IMR-90 (cell line): Measurements from ENCODE around the gene MDFI. TPM values are rescaled to one million over a fixed set of nuclear protein-coding genes. Genes with fewer than 3 reads are reported as not detected.

Experiments used
- ATAC-seq: fragments of 200-7000 bp; cut with Tn5 transposase; 2 replicates; pipeline ENCODE4 v1.9.1; 2020; ENCODE audit warnings: low read depth, mild to moderate bottlenecking, moderate library complexity
- BruUV-seq: library from RNA; stranded (reverse); fragments of 400-500 nt; replicated peaks from 2 replicates; lab custom pipeline; 2021; lab: Mats Ljungman, UMichigan
- CTCF ChIA-PET: fragments of 300-600 bp; formaldehyde crosslinking; extraction: SDS; loops from one replicate; lab custom pipeline; 2021; ENCODE audit warnings: antibody characterized with exemption; lab: Yijun Ruan, JAX
- POLR2A ChIA-PET: fragments of 300-600 bp; sonication (Branson Sonifier 250); formaldehyde crosslinking; loops from one replicate; lab custom pipeline; 2022; ENCODE audit warnings: antibody characterized with exemption; ENCODE audit not compliant: unreplicated experiment; lab: Charles Lee
- DNase-seq: peaks from one replicate; pipeline ENCODE4 v3.0.0; 2013
- H2AFZ ChIP-seq: replicated peaks from 2 replicates; pipeline ENCODE3; 2013; ENCODE audit warnings: low read length, mild to moderate bottlenecking; ENCODE audit not compliant: poor library complexity
- H2AK5ac ChIP-seq: 2 replicates; pipeline ENCODE4 v1.6.1; 2013; ENCODE audit warnings: low read depth, low read length, inconsistent platforms
- H2AK9ac ChIP-seq: replicated peaks from 2 replicates; pipeline ENCODE3; 2013; ENCODE audit warnings: mild to moderate bottlenecking, low read depth, low read length, moderate library complexity; ENCODE audit not compliant: poor library complexity
- H2BK120ac ChIP-seq: 2 replicates; pipeline ENCODE4 v1.6.1; 2013; ENCODE audit warnings: low read depth, low read length, inconsistent platforms
- H2BK15ac ChIP-seq: 3 replicates; pipeline ENCODE4 v1.6.1; 2013; ENCODE audit warnings: low read depth, low read length, inconsistent platforms
- H2BK20ac ChIP-seq: 2 replicates; pipeline ENCODE4 v1.6.1; 2013; ENCODE audit warnings: low read depth, mild to moderate bottlenecking, inconsistent platforms, low read length, moderate library complexity
- H2BK5ac ChIP-seq: 2 replicates; pipeline ENCODE4 v1.6.1; 2013; ENCODE audit warnings: mild to moderate bottlenecking, low read depth, low read length, inconsistent platforms; ENCODE audit not compliant: poor library complexity, severe bottlenecking
- H3K14ac ChIP-seq: replicated peaks from 2 replicates; pipeline ENCODE4 v1.6.1; 2013; ENCODE audit warnings: low read depth, low read length, inconsistent platforms
- H3K18ac ChIP-seq: 2 replicates; pipeline ENCODE4 v1.6.1; 2013; ENCODE audit warnings: low read depth, low read length, control low read depth
- H3K23ac ChIP-seq: 2 replicates; pipeline ENCODE4 v1.6.1; 2013; ENCODE audit warnings: low read depth, low read length, inconsistent platforms
- H3K27ac ChIP-seq: 2 replicates; pipeline ENCODE4 v1.5.1; 2013; ENCODE audit warnings: mild to moderate bottlenecking, control low read depth, low read length; ENCODE audit not compliant: insufficient read depth
- H3K27me3 ChIP-seq: 2 replicates; pipeline ENCODE4 v1.6.1; 2013; ENCODE audit warnings: low read length; ENCODE audit not compliant: control insufficient read depth, insufficient read depth
- H3K36me3 ChIP-seq: 2 replicates; pipeline ENCODE4 v1.6.1; 2013; ENCODE audit warnings: low read length, mixed read lengths; ENCODE audit not compliant: control insufficient read depth, insufficient read depth
- H3K4ac ChIP-seq: 2 replicates; pipeline ENCODE4 v1.6.1; 2013; ENCODE audit warnings: low read depth, low read length, inconsistent platforms
- H3K4me1 ChIP-seq: 2 replicates; pipeline ENCODE4 v1.6.1; 2013; ENCODE audit warnings: low read length, mixed read lengths; ENCODE audit not compliant: control insufficient read depth, insufficient read depth
- H3K4me2 ChIP-seq: 2 replicates; pipeline ENCODE4 v1.6.1; 2013; ENCODE audit warnings: low read depth, mild to moderate bottlenecking, control low read depth, low read length, moderate library complexity
- H3K4me3 ChIP-seq: 2 replicates; pipeline ENCODE4 v1.5.1; 2013; ENCODE audit warnings: low read depth, mild to moderate bottlenecking, control low read depth, low read length, moderate library complexity; ENCODE audit not compliant: insufficient read depth
- H3K56ac ChIP-seq: 2 replicates; pipeline ENCODE4 v1.6.1; 2013; ENCODE audit warnings: low read length, inconsistent platforms; ENCODE audit not compliant: insufficient read depth; ENCODE audit errors: extremely low read depth
- H3K79me1 ChIP-seq, 2 experiments: 2 replicates each; pipeline ENCODE4 v1.6.1; 2013; ENCODE audit warnings: low read length in 2 of 2, inconsistent platforms in 1 of 2, low read depth in 1 of 2
- H3K9ac ChIP-seq: 2 replicates; pipeline ENCODE4 v1.6.1; 2013; ENCODE audit warnings: low read depth, low read length, control low read depth
- H3K9me1 ChIP-seq: 2 replicates; pipeline ENCODE4 v1.6.1; 2013; ENCODE audit warnings: low read length, inconsistent platforms; ENCODE audit not compliant: insufficient read depth
- H3K9me3 ChIP-seq: 2 replicates; pipeline ENCODE4 v1.6.1; 2013; ENCODE audit warnings: low read length; ENCODE audit not compliant: control insufficient read depth, insufficient read depth
- H4K20me1 ChIP-seq: 2 replicates; pipeline ENCODE4 v1.6.1; 2013; ENCODE audit warnings: low read length, inconsistent platforms; ENCODE audit not compliant: insufficient read depth
- H4K5ac ChIP-seq: 2 replicates; pipeline ENCODE4 v1.6.1; 2013; ENCODE audit warnings: mild to moderate bottlenecking, low read depth, low read length, control low read depth
- H4K8ac ChIP-seq, 2 experiments: 2 replicates each; pipeline ENCODE4 v1.6.1; 2013; ENCODE audit warnings: low read depth in 2 of 2, low read length in 2 of 2, control low read depth in 1 of 2, inconsistent platforms in 1 of 2
- H4K91ac ChIP-seq: 2 replicates; pipeline ENCODE4 v1.6.1; 2013; ENCODE audit warnings: low read depth, low read length, inconsistent platforms; ENCODE audit not compliant: insufficient read depth
- BHLHE40 ChIP-seq: fragments of 150-350 bp; IDR thresholded peaks from 2 replicates; pipeline ENCODE4 v1.6.1; 2016; ENCODE audit warnings: mild to moderate bottlenecking, low read depth, low read length
- CEBPB ChIP-seq: IDR thresholded peaks from 2 replicates; pipeline ENCODE4 v1.6.1; 2012; ENCODE audit warnings: low read depth, low read length, improper control_type of control experiment
- CHD1 ChIP-seq: IDR thresholded peaks from 2 replicates; pipeline ENCODE4 v1.6.1; 2012; ENCODE audit warnings: low read depth, low read length, improper control_type of control experiment
- CTCF ChIP-seq: conservative IDR thresholded peaks from 2 replicates; pipeline ENCODE4 v1.5.1; 2012; ENCODE audit warnings: mild to moderate bottlenecking, low read depth, low read length, improper control_type of control experiment
- ELK1 ChIP-seq: fragments of 150-350 bp; IDR thresholded peaks from 2 replicates; pipeline ENCODE4 v1.6.1; 2016; ENCODE audit warnings: low read depth, mild to moderate bottlenecking, low read length, moderate library complexity, borderline replicate concordance
- FOS ChIP-seq: fragments of 150-350 bp; IDR thresholded peaks from 2 replicates; pipeline ENCODE4 v1.6.1; 2016; ENCODE audit warnings: low read depth, low read length
- MAFK ChIP-seq: IDR thresholded peaks from 2 replicates; pipeline ENCODE4 v1.6.1; 2012; ENCODE audit warnings: low read depth, low read length, improper control_type of control experiment
- MAZ ChIP-seq: IDR thresholded peaks from 2 replicates; pipeline ENCODE4 v1.6.1; 2012; ENCODE audit warnings: low read depth, mild to moderate bottlenecking, low read length, improper control_type of control experiment, moderate library complexity, borderline replicate concordance
- MXI1 ChIP-seq: IDR thresholded peaks from 2 replicates; pipeline ENCODE4 v1.6.1; 2012; ENCODE audit warnings: low read depth, mild to moderate bottlenecking, low read length, moderate library complexity, borderline replicate concordance
- NFE2L2 ChIP-seq: fragments of 150-350 bp; IDR thresholded peaks from 2 replicates; pipeline ENCODE4 v1.6.1; 2016; ENCODE audit warnings: low read depth, mild to moderate bottlenecking, low read length
- POLR2A ChIP-seq: IDR thresholded peaks from 2 replicates; pipeline ENCODE4 v1.6.1; 2012; ENCODE audit warnings: mild to moderate bottlenecking, low read depth, low read length
- RAD21 ChIP-seq: IDR thresholded peaks from 2 replicates; pipeline ENCODE4 v1.6.1; 2012; ENCODE audit warnings: low read length, improper control_type of control experiment
- RCOR1 ChIP-seq: IDR thresholded peaks from 2 replicates; pipeline ENCODE4 v1.6.1; 2012; ENCODE audit warnings: mild to moderate bottlenecking, low read length, improper control_type of control experiment; ENCODE audit not compliant: insufficient replicate concordance
- RFX5 ChIP-seq: IDR thresholded peaks from 2 replicates; pipeline ENCODE4 v1.8.0; 2012; ENCODE audit warnings: low read depth, mild to moderate bottlenecking, low read length, moderate library complexity
- SMC3 ChIP-seq: fragments of 150-350 bp; IDR thresholded peaks from 2 replicates; pipeline ENCODE4 v1.6.1; 2016; ENCODE audit warnings: low read depth, mild to moderate bottlenecking, antibody characterized with exemption, low read length, moderate library complexity
- USF2 ChIP-seq: fragments of 150-350 bp; IDR thresholded peaks from 2 replicates; pipeline ENCODE4 v1.6.1; 2017; ENCODE audit warnings: mild to moderate bottlenecking, antibody characterized with exemption, low read length, low read depth
- WGBS, 2 experiments: methylation state at CpG; one replicate each; pipeline versions ENCODE4 v1.1.5 to v1.1.7; 2013; ENCODE audit warnings: missing lambda C conversion rate in 2 of 2; ENCODE audit not compliant: insufficient read length in 1 of 2; ENCODE audit errors: extremely low coverage in 2 of 2; 5-methylcytosine and 5-hydroxymethylcytosine counted together
- dilution Hi-C: fragments of 300-500 bp; cut with HindIII; formaldehyde crosslinking; loops from one replicate; pipeline ENCODE4 v1.14.3; 2018; ENCODE audit warnings: low sequenced_read_pairs; ENCODE audit not compliant: unreplicated experiment
- in situ Hi-C: fragments of 300-500 bp; cut with MboI; formaldehyde crosslinking; loops from 3 replicates; pipeline ENCODE4 v1.14.3; 2019; ENCODE audit warnings: low sequenced_read_pairs, inconsistent platforms, mixed read lengths
- intact Hi-C: fragments of 100-400 bp; cut with micrococcal nuclease; formaldehyde crosslinking; loops from 2 replicates; pipeline ENCODE4 v1.10.0; 2022
- polyA plus RNA-seq, 3 experiments: library from polyadenylated mRNA; depleted of rRNA; stranded (reverse); fragments of >200 nt; gene quantifications; 2 replicates each; pipeline ENCODE4 v1.2.3, GENCODE V29; 2012; ENCODE audit warnings: low replicate concordance in 1 of 3
- total RNA-seq: library from RNA; depleted of rRNA; stranded (reverse); fragments of >200 nt; gene quantifications from 2 replicates; pipeline ENCODE4 v1.2.3, GENCODE V29; 2012

The MDFI gene
- total and polyA plus RNA-seq, 2 of the 4 experiments (the other 2 are of a cell fraction) = 0.18 to 0.29 TPM

GRCh38 chr6:41602422-41602743, 35.9 kb upstream of the MDFI start:
- TF ChIP-seq CTCF (no peak), MXI1 (no peak), MAFK (no peak), CHD1 (no peak), NFE2L2 (no peak), RAD21 (no peak), RCOR1 (no peak), ELK1 (no peak), POLR2A (no peak), SMC3 (no peak), FOS (no peak), USF2 (no peak), MAZ (no peak), BHLHE40 (no peak), RFX5 (no peak), CEBPB (no peak)
- WGBS, 2 experiments = no CpG with 5 or more reads among the region's 4 CpGs
- in situ Hi-C loops (loop anchor here (5.0 kb wide), 1 partner anchor 80 kb away; no protein-coding TSS in a partner anchor), intact Hi-C loops (no loop called here), dilution Hi-C loops (no loop called here)
- no peak overlapping the region for H3K4ac ChIP-seq
- H3K18ac ChIP-seq = no peak overlapping the region
- H2AK9ac ChIP-seq = no peak overlapping the region
- no peak overlapping the region for H3K27ac ChIP-seq
- no peak overlapping the region for H2AK5ac ChIP-seq
- POLR2A ChIA-PET = no interaction called here
- no peak overlapping the region for H2BK15ac ChIP-seq
- H3K27me3 ChIP-seq = no peaks in the 10 kb centered on the region; the same call in 1 of the 2 replicates
- no peak overlapping the region for H2BK20ac ChIP-seq
- H3K14ac ChIP-seq = no peak overlapping the region
- no peaks in the 10 kb centered on the region for H3K9me3 ChIP-seq
- no peak overlapping the region; the same call in 1 of the 2 replicates for H4K5ac ChIP-seq
- no peak overlapping the region for H3K23ac ChIP-seq
- no peaks in the 10 kb centered on the region for H3K4me1 ChIP-seq
- H4K20me1 ChIP-seq = no peaks in the 10 kb centered on the region
- H3K4me3 ChIP-seq = no peak overlapping the region
- no peak overlapping the region for H3K9ac ChIP-seq
- DNase-seq (no peak), ATAC-seq (no peak)
- peak overlapping the region; percentile 28 to 70; a peak in 2 of 4 replicates for H4K8ac ChIP-seq
- no peaks in the 10 kb centered on the region for H3K9me1 ChIP-seq
- no peak overlapping the region for H3K56ac ChIP-seq
- H2BK120ac ChIP-seq = no peak overlapping the region
- no peak overlapping the region for H3K4me2 ChIP-seq
- no peak overlapping the region for H4K91ac ChIP-seq
- no TSS peak for BruUV-seq
- CTCF ChIA-PET = interaction anchor here (0.6 to 2.5 kb wide), 12 partner anchors 10 to 234 kb away, joined by 3 to 18 read pairs (median 4); partner anchors contain the start of gene TOMM6
- H2AFZ ChIP-seq = no peak overlapping the region
- H3K79me1 ChIP-seq = no peaks in the 10 kb centered on the region
- no peak overlapping the region for H2BK5ac ChIP-seq
- peaks cover 9% of the 10 kb centered on the region; the same call in 1 of the 2 replicates for H3K36me3 ChIP-seq
